IMR-90 (cell line): ENCODE data around the gene VIPR2. TPM values are rescaled to one million over a fixed set of nuclear protein-coding genes. Genes with fewer than 3 reads are reported as not detected.

Experiments
- ATAC-seq: fragments of 200-7000 bp; cut with Tn5 transposase; 2 replicates; pipeline ENCODE4 v1.9.1; 2020; ENCODE audit warnings: low read depth, mild to moderate bottlenecking, moderate library complexity
- BruUV-seq: library from RNA; stranded (reverse); fragments of 400-500 nt; replicated peaks from 2 replicates; lab custom pipeline; 2021; lab: Mats Ljungman, UMichigan
- CTCF ChIA-PET: fragments of 300-600 bp; formaldehyde crosslinking; extraction: SDS; loops from one replicate; lab custom pipeline; 2021; ENCODE audit warnings: antibody characterized with exemption; lab: Yijun Ruan, JAX
- POLR2A ChIA-PET: fragments of 300-600 bp; sonication (Branson Sonifier 250); formaldehyde crosslinking; loops from one replicate; lab custom pipeline; 2022; ENCODE audit warnings: antibody characterized with exemption; ENCODE audit not compliant: unreplicated experiment; lab: Charles Lee
- DNase-seq: peaks from one replicate; pipeline ENCODE4 v3.0.0; 2013
- H2AFZ ChIP-seq: replicated peaks from 2 replicates; pipeline ENCODE3; 2013; ENCODE audit warnings: low read length, mild to moderate bottlenecking; ENCODE audit not compliant: poor library complexity
- H2AK5ac ChIP-seq: 2 replicates; pipeline ENCODE4 v1.6.1; 2013; ENCODE audit warnings: low read depth, low read length, inconsistent platforms
- H2AK9ac ChIP-seq: replicated peaks from 2 replicates; pipeline ENCODE3; 2013; ENCODE audit warnings: mild to moderate bottlenecking, low read depth, low read length, moderate library complexity; ENCODE audit not compliant: poor library complexity
- H2BK120ac ChIP-seq: 2 replicates; pipeline ENCODE4 v1.6.1; 2013; ENCODE audit warnings: low read depth, low read length, inconsistent platforms
- H2BK15ac ChIP-seq: 3 replicates; pipeline ENCODE4 v1.6.1; 2013; ENCODE audit warnings: low read depth, low read length, inconsistent platforms
- H2BK20ac ChIP-seq: 2 replicates; pipeline ENCODE4 v1.6.1; 2013; ENCODE audit warnings: low read depth, mild to moderate bottlenecking, inconsistent platforms, low read length, moderate library complexity
- H2BK5ac ChIP-seq: 2 replicates; pipeline ENCODE4 v1.6.1; 2013; ENCODE audit warnings: mild to moderate bottlenecking, low read depth, low read length, inconsistent platforms; ENCODE audit not compliant: poor library complexity, severe bottlenecking
- H3K14ac ChIP-seq: replicated peaks from 2 replicates; pipeline ENCODE4 v1.6.1; 2013; ENCODE audit warnings: low read depth, low read length, inconsistent platforms
- H3K18ac ChIP-seq: 2 replicates; pipeline ENCODE4 v1.6.1; 2013; ENCODE audit warnings: low read depth, low read length, control low read depth
- H3K23ac ChIP-seq: 2 replicates; pipeline ENCODE4 v1.6.1; 2013; ENCODE audit warnings: low read depth, low read length, inconsistent platforms
- H3K27ac ChIP-seq: 2 replicates; pipeline ENCODE4 v1.5.1; 2013; ENCODE audit warnings: mild to moderate bottlenecking, control low read depth, low read length; ENCODE audit not compliant: insufficient read depth
- H3K27me3 ChIP-seq: 2 replicates; pipeline ENCODE4 v1.6.1; 2013; ENCODE audit warnings: low read length; ENCODE audit not compliant: control insufficient read depth, insufficient read depth
- H3K36me3 ChIP-seq: 2 replicates; pipeline ENCODE4 v1.6.1; 2013; ENCODE audit warnings: low read length, mixed read lengths; ENCODE audit not compliant: control insufficient read depth, insufficient read depth
- H3K4ac ChIP-seq: 2 replicates; pipeline ENCODE4 v1.6.1; 2013; ENCODE audit warnings: low read depth, low read length, inconsistent platforms
- H3K4me1 ChIP-seq: 2 replicates; pipeline ENCODE4 v1.6.1; 2013; ENCODE audit warnings: low read length, mixed read lengths; ENCODE audit not compliant: control insufficient read depth, insufficient read depth
- H3K4me2 ChIP-seq: 2 replicates; pipeline ENCODE4 v1.6.1; 2013; ENCODE audit warnings: low read depth, mild to moderate bottlenecking, control low read depth, low read length, moderate library complexity
- H3K4me3 ChIP-seq: 2 replicates; pipeline ENCODE4 v1.5.1; 2013; ENCODE audit warnings: low read depth, mild to moderate bottlenecking, control low read depth, low read length, moderate library complexity; ENCODE audit not compliant: insufficient read depth
- H3K56ac ChIP-seq: 2 replicates; pipeline ENCODE4 v1.6.1; 2013; ENCODE audit warnings: low read length, inconsistent platforms; ENCODE audit not compliant: insufficient read depth; ENCODE audit errors: extremely low read depth
- H3K79me1 ChIP-seq, 2 experiments: 2 replicates each; pipeline ENCODE4 v1.6.1; 2013; ENCODE audit warnings: low read length in 2 of 2, inconsistent platforms in 1 of 2, low read depth in 1 of 2
- H3K9ac ChIP-seq: 2 replicates; pipeline ENCODE4 v1.6.1; 2013; ENCODE audit warnings: low read depth, low read length, control low read depth
- H3K9me1 ChIP-seq: 2 replicates; pipeline ENCODE4 v1.6.1; 2013; ENCODE audit warnings: low read length, inconsistent platforms; ENCODE audit not compliant: insufficient read depth
- H3K9me3 ChIP-seq: 2 replicates; pipeline ENCODE4 v1.6.1; 2013; ENCODE audit warnings: low read length; ENCODE audit not compliant: control insufficient read depth, insufficient read depth
- H4K20me1 ChIP-seq: 2 replicates; pipeline ENCODE4 v1.6.1; 2013; ENCODE audit warnings: low read length, inconsistent platforms; ENCODE audit not compliant: insufficient read depth
- H4K5ac ChIP-seq: 2 replicates; pipeline ENCODE4 v1.6.1; 2013; ENCODE audit warnings: mild to moderate bottlenecking, low read depth, low read length, control low read depth
- H4K8ac ChIP-seq, 2 experiments: 2 replicates each; pipeline ENCODE4 v1.6.1; 2013; ENCODE audit warnings: low read depth in 2 of 2, low read length in 2 of 2, control low read depth in 1 of 2, inconsistent platforms in 1 of 2
- H4K91ac ChIP-seq: 2 replicates; pipeline ENCODE4 v1.6.1; 2013; ENCODE audit warnings: low read depth, low read length, inconsistent platforms; ENCODE audit not compliant: insufficient read depth
- CTCF ChIP-seq: conservative IDR thresholded peaks from 2 replicates; pipeline ENCODE4 v1.5.1; 2012; ENCODE audit warnings: mild to moderate bottlenecking, low read depth, low read length, improper control_type of control experiment
- ELK1 ChIP-seq: fragments of 150-350 bp; IDR thresholded peaks from 2 replicates; pipeline ENCODE4 v1.6.1; 2016; ENCODE audit warnings: low read depth, mild to moderate bottlenecking, low read length, moderate library complexity, borderline replicate concordance
- FOS ChIP-seq: fragments of 150-350 bp; IDR thresholded peaks from 2 replicates; pipeline ENCODE4 v1.6.1; 2016; ENCODE audit warnings: low read depth, low read length
- POLR2A ChIP-seq: IDR thresholded peaks from 2 replicates; pipeline ENCODE4 v1.6.1; 2012; ENCODE audit warnings: mild to moderate bottlenecking, low read depth, low read length
- RCOR1 ChIP-seq: IDR thresholded peaks from 2 replicates; pipeline ENCODE4 v1.6.1; 2012; ENCODE audit warnings: mild to moderate bottlenecking, low read length, improper control_type of control experiment; ENCODE audit not compliant: insufficient replicate concordance
- SMC3 ChIP-seq: fragments of 150-350 bp; IDR thresholded peaks from 2 replicates; pipeline ENCODE4 v1.6.1; 2016; ENCODE audit warnings: low read depth, mild to moderate bottlenecking, antibody characterized with exemption, low read length, moderate library complexity
- WGBS, 2 experiments: methylation state at CpG; one replicate each; pipeline versions ENCODE4 v1.1.5 to v1.1.7; 2013; ENCODE audit warnings: missing lambda C conversion rate in 2 of 2; ENCODE audit not compliant: insufficient read length in 1 of 2; ENCODE audit errors: extremely low coverage in 2 of 2; 5-methylcytosine and 5-hydroxymethylcytosine counted together
- dilution Hi-C: fragments of 300-500 bp; cut with HindIII; formaldehyde crosslinking; loops from one replicate; pipeline ENCODE4 v1.14.3; 2018; ENCODE audit warnings: low sequenced_read_pairs; ENCODE audit not compliant: unreplicated experiment
- in situ Hi-C: fragments of 300-500 bp; cut with MboI; formaldehyde crosslinking; loops from 3 replicates; pipeline ENCODE4 v1.14.3; 2019; ENCODE audit warnings: low sequenced_read_pairs, inconsistent platforms, mixed read lengths
- intact Hi-C: fragments of 100-400 bp; cut with micrococcal nuclease; formaldehyde crosslinking; loops from 2 replicates; pipeline ENCODE4 v1.10.0; 2022
- polyA plus RNA-seq, 3 experiments: library from polyadenylated mRNA; depleted of rRNA; stranded (reverse); fragments of >200 nt; gene quantifications; 2 replicates each; pipeline ENCODE4 v1.2.3, GENCODE V29; 2012; ENCODE audit warnings: low replicate concordance in 1 of 3
- total RNA-seq: library from RNA; depleted of rRNA; stranded (reverse); fragments of >200 nt; gene quantifications from 2 replicates; pipeline ENCODE4 v1.2.3, GENCODE V29; 2012

Gene VIPR2
- total and polyA plus RNA-seq, 2 of the 4 experiments (the other 2 are of a cell fraction): not detected

GRCh38 chr7:159192013-159192412, 47.3 kb upstream of the VIPR2 start:
- Histone ChIP-seq H3K56ac (no peak overlapping the region), H4K20me1 (no peaks in the 10 kb centered on the region), H4K91ac (no peak overlapping the region), H3K27ac (no peak overlapping the region), H3K18ac (no peak overlapping the region), H3K9me3 (peaks cover 19% of the 10 kb centered on the region), H3K4me2 (no peak overlapping the region), H3K4me1 (no peaks in the 10 kb centered on the region), H2BK15ac (no peak overlapping the region), H3K4ac (no peak overlapping the region), H2BK20ac (no peak overlapping the region), H3K36me3 (no peaks in the 10 kb centered on the region), H3K79me1 (no peaks in the 10 kb centered on the region), H3K27me3 (no peaks in the 10 kb centered on the region), H3K4me3 (no peak overlapping the region), H4K5ac (no peak overlapping the region), H4K8ac (no peak overlapping the region), H2AFZ (no peak overlapping the region), H3K23ac (no peak overlapping the region), H2AK5ac (no peak overlapping the region), H2AK9ac (no peak overlapping the region), H2BK120ac (no peak overlapping the region), H3K9ac (no peak overlapping the region), H3K14ac (no peak overlapping the region), H3K9me1 (no peaks in the 10 kb centered on the region), H2BK5ac (no peak overlapping the region)
- CTCF ChIA-PET: no interaction called here
- TF ChIP-seq ELK1 (no peak), POLR2A (no peak), CTCF (no peak), FOS (no peak), RCOR1 (no peak), SMC3 (no peak)
- POLR2A ChIA-PET: no interaction called here
- DNase-seq (no peak), ATAC-seq (no peak)
- intact Hi-C loops: no loop called here
- no TSS peak for BruUV-seq
- in situ Hi-C loops: no loop called here
- WGBS, 2 experiments: 60% methylated on average over 1 of the region's 3 CpGs; no CpG with 5 or more reads in 1 of the 2 experiments
- dilution Hi-C loops: no loop called here
